Measurements from ENCODE around the gene PCSK4.

The PCSK4 gene

GRCh38 chr19:1507192-1507660 is 17.1 kb upstream of the PCSK4 start:
- H3K18ac ChIP-seq (ENCODE audit: low read depth in 1 of 2, low read length in 2 of 2) = no peak overlapping the region
- no peaks in the 10 kb centered on the region for H3K9me3 ChIP-seq (ENCODE audit: control insufficient read depth, low read length)
- peak overlapping the region; percentile 38 to 79 for H2BK12ac ChIP-seq (ENCODE audit: low read length in 2 of 2)
- peaks cover 4% of the 10 kb centered on the region for H3K79me1 ChIP-seq (replicated peaks; ENCODE audit: low read length, poor library complexity, severe bottlenecking)
- H2AK5ac ChIP-seq (ENCODE audit: low read length, severe bottlenecking) = peak overlapping the region; percentile 42
- H2BK15ac ChIP-seq (ENCODE audit: low read depth, poor library complexity, severe bottlenecking) = no peak overlapping the region
- no peak overlapping the region for H3K27ac ChIP-seq (ENCODE audit: low read length, poor library complexity, severe bottlenecking)
- peak overlapping the region; percentile 78 for H3K9ac ChIP-seq (ENCODE audit: low read length)
- no peak overlapping the region for H3K23ac ChIP-seq (ENCODE audit: low read length in 2 of 2)
- H3K36me3 ChIP-seq (ENCODE audit: control insufficient read depth in 1 of 2, insufficient read depth in 2 of 2, low read depth in 1 of 2, low read length in 2 of 2) = peaks cover 0 to 15% of the 10 kb centered on the region in 2 experiments
- DNase-seq = no peak
- H4K8ac ChIP-seq (ENCODE audit: low read length) = peak overlapping the region; percentile 72
- peak overlapping the region; percentile 20 to 72 for H3K4me3 ChIP-seq (ENCODE audit: insufficient read depth in 1 of 2, low read depth in 1 of 2, low read length in 2 of 2)
- peak overlapping the region; percentile 30 to 71 for H3K4ac ChIP-seq (ENCODE audit: low read depth in 1 of 2, low read length in 2 of 2)
- no peak overlapping the region for H3K14ac ChIP-seq (ENCODE audit: low read length in 2 of 2)
- peak overlapping the region; percentile 45 for H2BK120ac ChIP-seq (ENCODE audit: low read depth, low read length)
- peak overlapping the region; percentile 77 for H4K91ac ChIP-seq (ENCODE audit: low read length)
- 90% methylated on average over 23 of the region's 23 CpGs for WGBS
- H3K4me2 ChIP-seq (ENCODE audit: low read length, poor library complexity, severe bottlenecking) = peak overlapping the region; percentile 37
- H3K27me3 ChIP-seq (ENCODE audit: control insufficient read depth in 1 of 2, insufficient read depth in 1 of 2, low read length in 2 of 2) = peaks cover 16 to 51% of the 10 kb centered on the region in 2 experiments
- peak overlapping the region; percentile 14 for H2AFZ ChIP-seq (ENCODE audit: low read depth, low read length)
- H3K4me1 ChIP-seq (ENCODE audit: control insufficient read depth, insufficient read depth, low read depth, low read length) = peaks cover 26% of the 10 kb centered on the region
- H2BK5ac ChIP-seq (ENCODE audit: low read depth, low read length, poor library complexity, severe bottlenecking) = no peak overlapping the region

GRCh38 chr19:1505991-1506881 is 16.1 kb upstream of the PCSK4 start:
- WGBS = 95% methylated on average over 45 of the region's 45 CpGs

GRCh38 chr19:1505012-1505411 is 14.9 kb upstream of the PCSK4 start:
- H3K27ac ChIP-seq (ENCODE audit: low read length, poor library complexity, severe bottlenecking) = no peak overlapping the region
- no peaks in the 10 kb centered on the region for H3K9me3 ChIP-seq (ENCODE audit: control insufficient read depth, low read length)
- no peak for DNase-seq

More at GRCh38 chr19:1505991-1506881, 16.1 kb upstream of the PCSK4 start:
- peaks cover 0 to 15% of the 10 kb centered on the region in 2 experiments for H3K36me3 ChIP-seq (ENCODE audit: control insufficient read depth in 1 of 2, insufficient read depth in 2 of 2, low read depth in 1 of 2, low read length in 2 of 2)
- no peak overlapping the region for H3K4me2 ChIP-seq (ENCODE audit: low read length, poor library complexity, severe bottlenecking)
- no peak overlapping the region for H4K8ac ChIP-seq (ENCODE audit: low read length)
- H2BK12ac ChIP-seq (ENCODE audit: low read length in 2 of 2) = no peak overlapping the region
- H4K91ac ChIP-seq (ENCODE audit: low read length) = peak overlapping the region; percentile 53
- H2BK15ac ChIP-seq (ENCODE audit: low read depth, poor library complexity, severe bottlenecking) = no peak overlapping the region
- peaks cover 22% of the 10 kb centered on the region for H3K4me1 ChIP-seq (ENCODE audit: control insufficient read depth, insufficient read depth, low read depth, low read length)
- DNase-seq = no peak
- H3K4me3 ChIP-seq (ENCODE audit: insufficient read depth in 1 of 2, low read depth in 1 of 2, low read length in 2 of 2) = no peak overlapping the region
- H2AK5ac ChIP-seq (ENCODE audit: low read length, severe bottlenecking) = no peak overlapping the region
- H3K23ac ChIP-seq (ENCODE audit: low read length in 2 of 2) = no peak overlapping the region
- H3K27ac ChIP-seq (ENCODE audit: low read length, poor library complexity, severe bottlenecking) = no peak overlapping the region
- no peaks in the 10 kb centered on the region for H3K9me3 ChIP-seq (ENCODE audit: control insufficient read depth, low read length)
- H3K18ac ChIP-seq (ENCODE audit: low read depth in 1 of 2, low read length in 2 of 2) = no peak overlapping the region
- H3K4ac ChIP-seq (ENCODE audit: low read depth in 1 of 2, low read length in 2 of 2) = no peak overlapping the region
- no peak overlapping the region for H2BK120ac ChIP-seq (ENCODE audit: low read depth, low read length)
- no peak overlapping the region for H3K14ac ChIP-seq (ENCODE audit: low read length in 2 of 2)
- no peak overlapping the region for H3K9ac ChIP-seq (ENCODE audit: low read length)
- H2AFZ ChIP-seq (ENCODE audit: low read depth, low read length) = no peak overlapping the region
- no peak overlapping the region for H2BK5ac ChIP-seq (ENCODE audit: low read depth, low read length, poor library complexity, severe bottlenecking)
- no peaks in the 10 kb centered on the region for H3K79me1 ChIP-seq (replicated peaks; ENCODE audit: low read length, poor library complexity, severe bottlenecking)
- peaks cover 16 to 45% of the 10 kb centered on the region in 2 experiments for H3K27me3 ChIP-seq (ENCODE audit: control insufficient read depth in 1 of 2, insufficient read depth in 1 of 2, low read length in 2 of 2)

More at GRCh38 chr19:1505012-1505411, 14.9 kb upstream of the PCSK4 start:
- Histone ChIP-seq H3K23ac (ENCODE audit: low read length in 2 of 2) (no peak overlapping the region), H2BK120ac (ENCODE audit: low read depth, low read length) (no peak overlapping the region), H3K4ac (ENCODE audit: low read depth in 1 of 2, low read length in 2 of 2) (no peak overlapping the region), H2BK15ac (ENCODE audit: low read depth, poor library complexity, severe bottlenecking) (no peak overlapping the region), H3K18ac (ENCODE audit: low read depth in 1 of 2, low read length in 2 of 2) (no peak overlapping the region), H3K27me3 (ENCODE audit: control insufficient read depth in 1 of 2, insufficient read depth in 1 of 2, low read length in 2 of 2) (peaks cover 16 to 48% of the 10 kb centered on the region in 2 experiments), H2AFZ (ENCODE audit: low read depth, low read length) (no peak overlapping the region), H3K36me3 (ENCODE audit: control insufficient read depth in 1 of 2, insufficient read depth in 2 of 2, low read depth in 1 of 2, low read length in 2 of 2) (peaks cover 0 to 8% of the 10 kb centered on the region in 2 experiments), H3K79me1 (replicated peaks; ENCODE audit: low read length, poor library complexity, severe bottlenecking) (no peaks in the 10 kb centered on the region), H3K4me3 (ENCODE audit: insufficient read depth in 1 of 2, low read depth in 1 of 2, low read length in 2 of 2) (no peak overlapping the region), H3K9ac (ENCODE audit: low read length) (no peak overlapping the region), H4K91ac (ENCODE audit: low read length) (no peak overlapping the region), H3K4me1 (ENCODE audit: control insufficient read depth, insufficient read depth, low read depth, low read length) (peaks cover 25% of the 10 kb centered on the region), H2BK5ac (ENCODE audit: low read depth, low read length, poor library complexity, severe bottlenecking) (no peak overlapping the region), H2BK12ac (ENCODE audit: low read length in 2 of 2) (no peak overlapping the region), H3K14ac (ENCODE audit: low read length in 2 of 2) (no peak overlapping the region), H2AK5ac (ENCODE audit: low read length, severe bottlenecking) (no peak overlapping the region), H3K4me2 (ENCODE audit: low read length, poor library complexity, severe bottlenecking) (no peak overlapping the region), H4K8ac (ENCODE audit: low read length) (no peak overlapping the region)
- WGBS = 80% methylated on average over 8 of the region's 8 CpGs

Data from mesenchymal stem cell (in vitro differentiated cells and primary cell).